GM18867 (cell line): ENCODE data around the gene ITGB8.

Source experiments
- ATAC-seq: cut with Tn5 transposase; IDR thresholded peaks from one replicate; pipeline ENCODE4 v1.9.1; 2021; ENCODE audit warnings: mild to moderate bottlenecking, moderate library complexity; ENCODE audit not compliant: unreplicated experiment

Gene ITGB8

GRCh38 chr7:20450536-20450935 lies 119.8 kb downstream of the ITGB8 start:
- ATAC-seq = no peak

DNA sequence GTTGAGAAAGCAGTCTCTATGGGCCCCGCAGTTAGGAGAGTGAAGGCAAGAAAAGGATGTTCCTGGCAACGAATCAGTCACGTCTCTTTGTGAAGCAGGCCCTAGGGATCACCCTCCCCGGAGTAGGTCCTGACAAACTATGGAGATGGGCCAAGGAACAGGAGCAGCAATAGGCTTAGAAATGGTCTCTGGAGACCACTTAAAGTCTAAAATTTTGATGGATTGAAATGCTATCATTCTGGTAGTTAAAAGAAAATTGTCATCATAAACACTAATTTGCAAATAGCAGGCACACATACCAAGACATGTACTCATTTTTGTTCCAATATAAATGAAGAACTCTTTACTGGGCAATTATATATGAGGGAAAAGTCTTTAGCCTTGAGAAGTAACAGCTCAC lies 123.5 kb downstream of the ITGB8 start:
- ATAC-seq = no peak

DNA sequence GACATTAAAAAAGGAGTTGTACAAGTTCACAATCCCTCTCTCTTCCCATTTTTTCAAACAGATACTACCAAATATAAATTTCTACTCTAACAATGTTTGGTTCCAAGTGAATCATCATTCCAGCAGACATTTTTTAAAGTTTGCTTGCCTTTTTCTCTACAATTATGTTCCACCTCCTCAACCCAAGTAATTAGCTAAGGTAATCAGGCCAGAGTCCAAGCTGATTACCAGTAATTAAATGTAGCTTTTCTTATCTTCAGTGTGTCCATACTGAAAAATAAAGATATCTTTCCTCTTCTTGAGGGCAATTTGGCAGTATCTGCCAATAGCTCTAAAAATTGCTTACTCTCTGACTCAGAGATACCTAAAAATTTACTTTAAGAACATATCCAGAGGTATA lies 126.0 kb downstream of the ITGB8 start:
- ATAC-seq = no peak

- ATAC-seq = no peak
These were observed 127.8 kb downstream of the ITGB8 start for GRCh38 chr7:20458521-20458920.

- ATAC-seq = no peak
These were observed 128.7 kb downstream of the ITGB8 start for GRCh38 chr7:20459419-20459818.

DNA sequence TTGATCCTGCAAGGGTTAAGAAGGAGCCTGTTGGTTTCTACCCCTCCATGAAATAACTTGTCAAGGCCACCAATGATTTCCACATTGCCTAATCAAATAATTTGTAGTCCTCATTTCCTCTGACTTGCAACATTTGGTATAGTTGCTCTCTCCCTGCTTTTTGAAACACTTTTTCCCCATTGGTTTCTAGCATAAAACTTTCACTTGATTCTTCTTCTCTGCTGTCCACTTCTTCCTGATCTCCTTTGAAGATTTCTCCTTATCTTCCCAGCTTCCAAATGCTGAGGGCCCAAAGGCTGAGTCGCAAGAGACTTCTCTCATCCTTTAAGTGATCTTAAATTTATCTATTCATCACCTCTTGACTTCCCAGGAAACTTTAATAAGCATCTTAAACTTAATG lies 134.2 kb downstream of the ITGB8 start:
- ATAC-seq = no peak
